ENCODE results near the gene HP. TPM values are rescaled to one million over a fixed set of nuclear protein-coding genes. Genes with fewer than 3 reads are reported as not detected.
"Not testable (repeated sequence)": the region's sequence is repeated elsewhere in the genome, so short reads cannot be mapped to it uniquely, and the experiment has no call there.

Gene HP
- total RNA-seq, 1 donor from 2014 or later, result 137 TPM

DNA sequence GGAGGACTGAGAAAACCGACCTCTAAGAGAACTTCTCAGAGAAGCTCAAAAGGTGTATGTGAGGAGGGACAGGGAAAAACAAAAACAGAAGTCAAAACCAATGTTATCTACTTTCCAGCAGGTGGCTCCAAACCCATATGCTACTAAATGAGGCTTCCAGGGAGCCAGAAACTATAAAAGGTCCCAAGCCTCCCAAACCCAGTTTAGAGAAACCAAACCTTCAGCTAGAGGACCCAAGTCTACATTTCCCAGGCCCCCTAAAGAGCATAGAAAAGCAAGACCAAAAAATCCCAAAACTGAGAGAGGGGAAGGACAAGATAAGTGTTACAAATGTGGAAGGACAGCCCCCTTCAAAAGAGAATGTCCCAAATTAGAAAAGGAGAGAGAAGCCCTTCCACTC, 12.4 kb downstream of the HP start:
- H3K4me1 ChIP-seq, result no peaks in the 10 kb centered on the region
- intact Hi-C loops (cut with DNase I), result loop anchor here (2.0 kb wide), 1 partner anchor 32 kb away; no protein-coding TSS in a partner anchor

DNA sequence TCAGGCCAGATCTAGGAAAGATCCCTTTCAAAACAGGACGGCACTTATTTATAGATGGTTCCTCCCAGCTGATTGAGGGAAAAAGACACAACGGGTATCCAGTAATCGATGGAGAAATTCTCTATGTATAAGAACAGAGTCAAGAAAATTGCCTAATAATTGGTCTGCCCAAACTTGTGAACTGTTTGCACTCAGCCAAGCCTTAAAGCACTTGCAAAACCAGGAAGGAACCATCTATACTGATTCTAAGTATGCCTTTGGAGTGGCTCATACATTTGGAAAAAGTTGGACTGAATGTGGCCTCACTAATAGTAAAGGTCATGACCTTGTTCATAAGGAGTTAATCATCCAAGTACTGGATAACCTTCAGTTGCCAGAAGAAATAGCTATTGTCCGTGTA, 14.6 kb downstream of the HP start:
- intact Hi-C loops (cut with DNase I), result no loop called here
- Histone ChIP-seq H3K4me1 (peaks cover 0 to 15% of the 10 kb centered on the region in 2 donors), H3K4me3 (no peak overlapping the region), H3K27me3 (no peaks in the 10 kb centered on the region), H3K9me3 (no peaks in the 10 kb centered on the region), H3K36me3 (no peaks in the 10 kb centered on the region), H3K27ac (no peak overlapping the region)
- no peak for DNase-seq (ENCODE audit: low spot score in 2 of 2)
- TF ChIP-seq, protein P1, sequence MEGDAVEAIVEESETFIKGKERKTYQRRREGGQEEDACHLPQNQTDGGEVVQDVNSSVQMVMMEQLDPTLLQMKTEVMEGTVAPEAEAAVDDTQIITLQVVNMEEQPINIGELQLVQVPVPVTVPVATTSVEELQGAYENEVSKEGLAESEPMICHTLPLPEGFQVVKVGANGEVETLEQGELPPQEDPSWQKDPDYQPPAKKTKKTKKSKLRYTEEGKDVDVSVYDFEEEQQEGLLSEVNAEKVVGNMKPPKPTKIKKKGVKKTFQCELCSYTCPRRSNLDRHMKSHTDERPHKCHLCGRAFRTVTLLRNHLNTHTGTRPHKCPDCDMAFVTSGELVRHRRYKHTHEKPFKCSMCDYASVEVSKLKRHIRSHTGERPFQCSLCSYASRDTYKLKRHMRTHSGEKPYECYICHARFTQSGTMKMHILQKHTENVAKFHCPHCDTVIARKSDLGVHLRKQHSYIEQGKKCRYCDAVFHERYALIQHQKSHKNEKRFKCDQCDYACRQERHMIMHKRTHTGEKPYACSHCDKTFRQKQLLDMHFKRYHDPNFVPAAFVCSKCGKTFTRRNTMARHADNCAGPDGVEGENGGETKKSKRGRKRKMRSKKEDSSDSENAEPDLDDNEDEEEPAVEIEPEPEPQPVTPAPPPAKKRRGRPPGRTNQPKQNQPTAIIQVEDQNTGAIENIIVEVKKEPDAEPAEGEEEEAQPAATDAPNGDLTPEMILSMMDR (IDR thresholded peaks at IDR 0.05), result no peak

More for the DNA sequence above, 12.4 kb downstream of the HP start:
- Histone ChIP-seq H3K36me3 (no peaks in the 10 kb centered on the region), H3K27me3 (no peaks in the 10 kb centered on the region), H3K27ac (no peak overlapping the region), H3K4me3 (no peak overlapping the region), H3K9me3 (no peaks in the 10 kb centered on the region)
- no peak for DNase-seq (ENCODE audit: low spot score in 2 of 2)
- TF ChIP-seq, protein P1 (IDR thresholded peaks at IDR 0.05), result peak in 2 of 3 experiments; percentile 34 to 52

DNA sequence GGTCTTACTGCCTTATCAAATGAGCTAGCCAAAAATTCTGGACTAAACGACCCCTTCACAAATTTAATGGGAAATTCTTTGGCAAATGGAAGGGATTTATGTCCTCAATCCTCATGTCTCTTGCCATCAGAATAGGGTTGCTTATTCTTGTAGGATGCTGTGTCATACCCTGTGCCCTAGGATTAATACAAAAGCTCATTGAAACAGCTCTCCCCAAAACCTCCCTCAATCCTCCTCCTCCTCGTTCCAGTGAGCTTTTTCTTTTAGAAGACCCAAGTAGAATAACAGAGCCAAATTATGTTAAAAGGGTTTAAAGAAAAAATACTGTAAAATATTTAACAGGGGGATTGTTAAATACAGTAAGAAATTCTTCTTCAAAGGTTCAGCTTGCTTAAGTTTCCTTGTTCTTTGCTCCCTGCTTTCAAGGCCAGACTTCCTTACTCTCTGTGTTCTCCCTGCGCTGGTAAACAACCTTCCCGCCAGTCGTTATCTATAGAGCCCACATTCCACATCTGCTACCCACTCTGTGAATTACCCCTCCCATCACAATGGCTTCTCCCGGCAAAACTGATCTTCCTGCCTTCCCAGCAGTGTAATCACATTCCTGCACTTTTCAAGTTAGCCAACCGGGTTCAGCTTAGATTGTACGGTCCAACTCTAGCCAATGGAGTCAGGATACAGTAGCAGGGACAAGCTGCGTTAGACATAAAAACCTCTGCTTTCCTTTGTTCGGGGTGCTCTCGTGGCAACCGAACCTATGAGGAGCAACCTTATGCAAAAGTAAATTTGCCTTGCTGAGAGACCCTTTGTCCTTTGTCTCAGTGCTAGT, 18.4 kb downstream of the HP start:
- TF ChIP-seq, protein P1 (IDR thresholded peaks at IDR 0.05), result no peak
- no peaks in the 10 kb centered on the region for H3K27me3 ChIP-seq
- intact Hi-C loops (cut with DNase I), result no loop called here

DNA sequence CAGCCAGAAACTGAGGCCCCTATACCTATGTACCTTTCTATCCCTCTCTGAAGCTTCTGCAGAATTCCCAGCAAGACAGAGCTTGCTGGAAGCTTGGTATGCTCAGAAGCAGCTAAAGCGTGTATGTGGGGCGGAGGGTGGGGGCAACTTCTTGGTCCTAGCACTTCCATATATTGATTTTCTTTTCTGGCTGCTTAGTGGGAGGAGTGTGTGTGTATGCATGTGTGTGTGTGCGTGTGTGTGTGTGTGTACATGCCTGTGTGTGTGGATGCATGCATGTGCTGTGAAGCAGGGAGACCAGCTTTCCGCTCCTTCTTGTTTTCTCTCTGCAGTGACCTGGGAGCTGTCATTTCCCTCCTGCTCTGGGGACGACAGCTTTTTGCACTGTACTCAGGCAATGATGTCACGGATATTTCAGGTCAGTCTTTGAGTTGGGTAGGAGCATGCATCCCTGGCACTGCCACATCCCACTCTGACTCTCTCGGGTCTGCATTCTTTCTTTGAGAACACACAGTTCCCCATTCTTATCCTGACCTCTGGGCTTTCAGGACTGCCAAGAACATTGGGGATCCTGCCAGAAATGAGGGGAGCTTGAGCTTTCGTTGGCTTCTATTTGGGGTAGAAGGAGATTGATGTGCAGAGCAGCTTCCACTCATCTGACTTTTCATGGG, 19.4 kb downstream of the HP start:
- intact Hi-C loops (cut with DNase I), result no loop called here
- peak overlapping the region in 1 of 2 donors; percentile 7 for H3K4me3 ChIP-seq
- TF ChIP-seq, protein P1 (IDR thresholded peaks at IDR 0.05), result no peak
- no peak for DNase-seq (ENCODE audit: low spot score in 2 of 2)
- H3K27me3 ChIP-seq, result no peaks in the 10 kb centered on the region
- peak overlapping the region; percentile 59 to 69 for H3K27ac ChIP-seq
- no peaks in the 10 kb centered on the region for H3K9me3 ChIP-seq
- peaks cover 0 to 23% of the 10 kb centered on the region in 2 donors for H3K4me1 ChIP-seq
- no peaks in the 10 kb centered on the region for H3K36me3 ChIP-seq

More for the DNA sequence above, 18.4 kb downstream of the HP start:
- H3K9me3 ChIP-seq, result no peaks in the 10 kb centered on the region
- H3K4me1 ChIP-seq, result peaks cover 0 to 23% of the 10 kb centered on the region in 2 donors
- peak overlapping the region in 1 of 2 donors; percentile 7 for H3K4me3 ChIP-seq
- H3K36me3 ChIP-seq, result no peaks in the 10 kb centered on the region
- H3K27ac ChIP-seq, result peak overlapping the region; percentile 59 to 69
- DNase-seq (ENCODE audit: low spot score in 2 of 2), result no peak

DNA sequence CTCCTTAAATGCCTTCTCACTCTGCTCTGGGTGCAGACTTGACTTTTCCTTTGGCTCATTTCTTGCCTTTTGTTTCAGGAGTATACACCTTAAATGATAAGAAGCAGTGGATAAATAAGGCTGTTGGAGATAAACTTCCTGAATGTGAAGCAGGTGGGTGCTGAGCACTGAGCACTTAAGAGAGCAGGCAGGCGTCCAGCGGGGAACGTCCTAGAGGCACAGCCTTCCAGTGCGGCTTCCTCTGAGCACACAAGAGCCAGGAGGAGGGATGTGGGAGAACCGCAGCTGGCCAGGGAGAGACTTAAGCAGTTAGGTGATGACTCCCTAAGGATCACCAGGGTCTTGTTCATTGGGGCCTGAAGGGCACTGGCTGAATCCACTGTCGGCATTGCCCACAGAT, 20.8 kb downstream of the HP start:
- intact Hi-C loops (cut with DNase I); H3K27me3 ChIP-seq; DNase-seq (ENCODE audit: low spot score in 2 of 2); H3K4me3 ChIP-seq; H3K36me3 ChIP-seq; H3K9me3 ChIP-seq: not testable (repeated sequence)
- H3K27ac ChIP-seq, result peak overlapping the region; percentile 19 to 49
- H3K4me1 ChIP-seq, result peaks cover 0 to 23% of the 10 kb centered on the region in 2 donors

DNA sequence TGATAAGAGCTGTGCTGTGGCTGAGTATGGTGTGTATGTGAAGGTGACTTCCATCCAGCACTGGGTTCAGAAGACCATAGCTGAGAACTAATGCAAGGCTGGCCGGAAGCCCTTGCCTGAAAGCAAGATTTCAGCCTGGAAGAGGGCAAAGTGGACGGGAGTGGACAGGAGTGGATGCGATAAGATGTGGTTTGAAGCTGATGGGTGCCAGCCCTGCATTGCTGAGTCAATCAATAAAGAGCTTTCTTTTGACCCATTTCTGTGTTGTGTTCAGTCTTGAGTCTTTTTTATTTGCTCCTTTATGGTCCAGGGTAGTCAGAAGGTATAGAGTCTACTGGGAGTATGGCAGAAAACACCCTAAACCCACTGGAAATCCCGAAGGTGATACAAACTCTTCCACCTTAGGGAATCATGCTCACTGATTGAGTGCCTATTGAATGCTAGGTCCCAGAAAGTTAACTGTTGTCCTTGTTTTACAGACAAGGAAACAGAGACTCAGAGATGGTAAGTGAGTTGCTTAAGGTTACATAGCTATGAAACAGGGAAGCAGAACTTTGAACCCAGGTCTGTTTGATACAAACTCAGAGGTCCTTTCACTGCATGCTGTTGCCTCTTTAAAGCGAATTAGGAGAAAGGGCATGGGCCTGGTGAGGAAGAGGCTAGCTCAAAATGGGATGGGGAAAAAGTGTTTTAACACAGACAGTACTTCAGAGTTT, 22.8 kb downstream of the HP start:
- DNase-seq (ENCODE audit: low spot score in 2 of 2); H3K4me3 ChIP-seq; H3K27ac ChIP-seq; intact Hi-C loops (cut with DNase I); H3K27me3 ChIP-seq; H3K36me3 ChIP-seq; H3K9me3 ChIP-seq: not testable (repeated sequence)
- H3K4me1 ChIP-seq, result peaks cover 0 to 22% of the 10 kb centered on the region in 2 donors
